Stimulated activated naive CD4-positive, alpha-beta T cell (primary cell): ENCODE measurements around the gene AQP11.

Experiments used
- DNase-seq, 6 experiments: peaks; one replicate each; lab custom pipeline; 2025; lab: John Stamatoyannopoulos, UW

AQP11 gene

GRCh38 chr11:77658213-77659013, 68.7 kb downstream of the AQP11 start:
- no peak for DNase-seq
